H9 (cell line): Measurements from ENCODE around the gene HRH1. TPM values are rescaled to one million over a fixed set of nuclear protein-coding genes. Genes with fewer than 3 reads are reported as not detected.

ENCODE experiments used
- DNase-seq: peaks from one replicate; pipeline ENCODE4 v3.0.0-alpha.2; 2017
- H2AFZ ChIP-seq: one replicate; pipeline ENCODE4 v1.6.1; 2013; ENCODE audit warnings: mild to moderate bottlenecking, low read length, control low read depth, moderate library complexity
- H2AK5ac ChIP-seq: 2 replicates; pipeline ENCODE4 v1.6.1; 2013; ENCODE audit warnings: low read length, control low read depth, mixed read lengths; ENCODE audit not compliant: insufficient read length
- H2BK120ac ChIP-seq: one replicate; pipeline ENCODE4 v1.6.1; 2013; ENCODE audit warnings: low read depth, mild to moderate bottlenecking, low read length, control low read depth, inconsistent platforms; ENCODE audit not compliant: poor library complexity, severe bottlenecking
- H2BK12ac ChIP-seq: 2 replicates; pipeline ENCODE4 v1.6.1; 2013; ENCODE audit warnings: low read length, control low read depth, mixed read lengths, low read depth; ENCODE audit not compliant: insufficient read length
- H2BK15ac ChIP-seq: 2 replicates; pipeline ENCODE4 v1.6.1; 2013; ENCODE audit warnings: low read depth, low read length, control low read depth
- H2BK20ac ChIP-seq: one replicate; pipeline ENCODE4 v1.6.1; 2013; ENCODE audit warnings: low read depth, mild to moderate bottlenecking, low read length, control low read depth, inconsistent platforms; ENCODE audit not compliant: poor library complexity, severe bottlenecking
- H2BK5ac ChIP-seq: 2 replicates; pipeline ENCODE4 v1.6.1; 2013; ENCODE audit warnings: low read length, control low read depth, mixed read lengths; ENCODE audit not compliant: insufficient read length
- H3K14ac ChIP-seq: 2 replicates; pipeline ENCODE4 v1.6.1; 2013; ENCODE audit warnings: low read length, control low read depth; ENCODE audit not compliant: insufficient read depth
- H3K18ac ChIP-seq: 2 replicates; pipeline ENCODE4 v1.6.1; 2013; ENCODE audit warnings: low read depth, mild to moderate bottlenecking, mixed read lengths, low read length, control low read depth; ENCODE audit not compliant: insufficient read length
- H3K23ac ChIP-seq: 2 replicates; pipeline ENCODE4 v1.6.1; 2013; ENCODE audit warnings: low read length, control low read depth, mixed read lengths, low read depth; ENCODE audit not compliant: insufficient read length
- H3K23me2 ChIP-seq: 2 replicates; pipeline ENCODE4 v1.6.1; 2013; ENCODE audit warnings: low read depth, mild to moderate bottlenecking, mixed read lengths, low read length, control low read depth; ENCODE audit not compliant: insufficient read length, poor library complexity, severe bottlenecking
- H3K27ac ChIP-seq: 2 replicates; pipeline ENCODE4 v1.5.1; 2013; ENCODE audit warnings: low read length, control low read depth, mixed read lengths, low read depth; ENCODE audit not compliant: insufficient read length
- H3K27me3 ChIP-seq: 2 replicates; pipeline ENCODE4 v1.6.1; 2013; ENCODE audit warnings: low read length, control low read depth, inconsistent platforms; ENCODE audit not compliant: insufficient read depth
- H3K4ac ChIP-seq: 2 replicates; pipeline ENCODE4 v1.6.1; 2013; ENCODE audit warnings: low read depth, mild to moderate bottlenecking, control low read depth, inconsistent platforms, low read length, moderate library complexity
- H3K4me1 ChIP-seq: 2 replicates; pipeline ENCODE4 v1.6.1; 2013; ENCODE audit warnings: low read length, control low read depth, inconsistent platforms; ENCODE audit not compliant: insufficient read depth
- H3K4me2 ChIP-seq: 2 replicates; pipeline ENCODE4 v1.6.1; 2013; ENCODE audit warnings: low read length, control low read depth, mixed read lengths; ENCODE audit not compliant: insufficient read length, insufficient read depth
- H3K56ac ChIP-seq: 2 replicates; pipeline ENCODE4 v1.6.1; 2013; ENCODE audit warnings: low read depth, mild to moderate bottlenecking, mixed read lengths, low read length, control low read depth; ENCODE audit not compliant: insufficient read length
- H3K79me1 ChIP-seq: 2 replicates; pipeline ENCODE4 v1.6.1; 2013; ENCODE audit warnings: low read depth, mild to moderate bottlenecking, moderate library complexity, low read length, control low read depth, inconsistent platforms; ENCODE audit not compliant: insufficient read depth, poor library complexity, severe bottlenecking
- H3K79me2 ChIP-seq: 2 replicates; pipeline ENCODE4 v1.6.1; 2013; ENCODE audit warnings: low read length, control low read depth, inconsistent platforms; ENCODE audit not compliant: insufficient read depth
- H3K9ac ChIP-seq: 2 replicates; pipeline ENCODE4 v1.6.1; 2013; ENCODE audit warnings: low read length, control low read depth, mixed read lengths; ENCODE audit not compliant: insufficient read length; ENCODE audit errors: extremely low read depth
- H3K9me3 ChIP-seq: one replicate; pipeline ENCODE4 v1.6.1; 2013; ENCODE audit warnings: low read depth, low read length, inconsistent platforms; ENCODE audit not compliant: control insufficient read depth
- H3T11ph ChIP-seq: one replicate; pipeline ENCODE4 v1.6.1; 2013; ENCODE audit warnings: mild to moderate bottlenecking, low read length, control low read depth, inconsistent platforms
- H4K20me1 ChIP-seq: one replicate; pipeline ENCODE4 v1.6.1; 2013; ENCODE audit not compliant: control insufficient read depth, insufficient read length, insufficient read depth
- H4K5ac ChIP-seq: 2 replicates; pipeline ENCODE4 v1.6.1; 2013; ENCODE audit warnings: low read depth, mild to moderate bottlenecking, mixed read lengths, low read length, control low read depth; ENCODE audit not compliant: insufficient read length
- H4K8ac ChIP-seq: replicated peaks from 2 replicates; pipeline ENCODE4 v1.6.1; 2013; ENCODE audit warnings: low read length, control low read depth, mixed read lengths, low read depth; ENCODE audit not compliant: insufficient read length
- H4K91ac ChIP-seq: 2 replicates; pipeline ENCODE4 v1.6.1; 2013; ENCODE audit warnings: low read depth, mild to moderate bottlenecking, moderate library complexity, mixed read lengths, low read length, control low read depth; ENCODE audit not compliant: insufficient read length
- H3K27ac Mint-ChIP-seq, 3 experiments: 2 replicates in 2 of 3; 3 replicates in 1 of 3; pipeline ENCODE4 v1.8.0; 2020 to 2021; ENCODE audit warnings: mixed read lengths in 3 of 3, mild to moderate bottlenecking in 1 of 3, moderate library complexity in 1 of 3
- H3K27me3 Mint-ChIP-seq: 2 replicates; pipeline ENCODE4 v1.8.0; 2021; ENCODE audit warnings: low read depth, mild to moderate bottlenecking, moderate library complexity, mixed read lengths
- H3K36me3 Mint-ChIP-seq, 3 experiments: 2 replicates in 2 of 3; 3 replicates in 1 of 3; pipeline ENCODE4 v1.8.0; 2020 to 2021; ENCODE audit warnings: low read depth in 3 of 3, mixed read lengths in 3 of 3; ENCODE audit not compliant: insufficient read depth in 1 of 3
- H3K4me1 Mint-ChIP-seq, 2 experiments: 2 replicates each; pipeline ENCODE4 v1.8.0; 2020; ENCODE audit warnings: mixed read lengths in 2 of 2
- H3K4me3 Mint-ChIP-seq, 2 experiments: 2 replicates in 1 of 2; 3 replicates in 1 of 2; pipeline ENCODE4 v1.8.0; 2020 to 2021; ENCODE audit warnings: mild to moderate bottlenecking in 2 of 2, mixed read lengths in 2 of 2, moderate library complexity in 1 of 2
- H3K9me3 Mint-ChIP-seq, 2 experiments: 2 replicates in 1 of 2; 3 replicates in 1 of 2; pipeline ENCODE4 v1.8.0; 2020; ENCODE audit warnings: mild to moderate bottlenecking in 2 of 2, mixed read lengths in 2 of 2, moderate library complexity in 1 of 2
- CTCF ChIP-seq: fragments of 200-600 bp; sonication (generic); conservative IDR thresholded peaks from 3 replicates; pipeline ENCODE4 v1.8.0; 2021; ENCODE audit warnings: antibody characterized with exemption, mild to moderate bottlenecking
- WGBS: extraction: QIAGEN DNeasy Blood & Tissue Kit; methylation state at CpG from one replicate; pipeline ENCODE4 v1.1.7; 2013; ENCODE audit warnings: missing lambda C conversion rate, low lambda C conversion rate, mixed read lengths; ENCODE audit not compliant: insufficient read length; ENCODE audit errors: extremely low coverage; 5-methylcytosine and 5-hydroxymethylcytosine counted together
- total RNA-seq: library from RNA; stranded (reverse); gene quantifications from 2 replicates; pipeline ENCODE4 v1.2.1, GENCODE V29; 2021

Gene HRH1
- total RNA-seq, 1 experiment from 2014 or later = 0.74 TPM

GRCh38 chr3:11161666-11162065 lies 7.4 kb downstream of the HRH1 start:
- H4K20me1 ChIP-seq = peaks cover 2% of the 10 kb centered on the region
- H3K27me3 Mint-ChIP-seq = peaks cover 27% of the 10 kb centered on the region
- H2BK20ac ChIP-seq = no peak overlapping the region

More at GRCh38 chr3:11161666-11162065, 7.4 kb downstream of the HRH1 start:
- Histone ChIP-seq H3K4ac (no peak overlapping the region), H3K14ac (no peak overlapping the region), H3K9me3 (no peaks in the 10 kb centered on the region), H3K27me3 (no peaks in the 10 kb centered on the region; the same call in 1 of the 2 replicates), H3K79me1 (no peaks in the 10 kb centered on the region), H2BK15ac (no peak overlapping the region), H2BK5ac (no peak overlapping the region), H3K23me2 (no peaks in the 10 kb centered on the region), H3K4me2 (no peak overlapping the region), H3K4me1 (no peaks in the 10 kb centered on the region), H4K8ac (no peak overlapping the region), H3K27ac (no peak overlapping the region), H3K9ac (no peak overlapping the region), H2BK12ac (no peak overlapping the region), H3K79me2 (no peaks in the 10 kb centered on the region), H3K18ac (no peak overlapping the region), H4K5ac (no peak overlapping the region), H2AFZ (no peak overlapping the region), H3T11ph (no peak overlapping the region), H2AK5ac (no peak overlapping the region), H3K23ac (no peak overlapping the region), H3K56ac (no peak overlapping the region), H4K91ac (no peak overlapping the region), H2BK120ac (no peak overlapping the region)
- DNase-seq = peak; percentile 43
- Mint-ChIP-seq H3K36me3 (no peaks in the 10 kb centered on the region), H3K9me3 (no peaks in the 10 kb centered on the region), H3K4me1 (no peaks in the 10 kb centered on the region), H3K27ac (peak overlapping the region in 1 of 3 experiments; percentile 12; a peak in 1 of 7 replicates), H3K4me3 (no peak overlapping the region)
- TF ChIP-seq CTCF = peak; percentile 56
- no CpG with 5 or more reads among the region's 7 CpGs for WGBS
